Right lung (tissue), 10 donors: Measurements from ENCODE around the gene LRP10. TPM values are rescaled to one million over a fixed set of nuclear protein-coding genes. Genes with fewer than 3 reads are reported as not detected.
"Not testable (repeated sequence)": the region's sequence is repeated elsewhere in the genome, so short reads cannot be mapped to it uniquely, and the experiment has no call there.

Experiments
- DNase-seq, 2 donors: peaks; one replicate each; pipeline ENCODE4 v3.0.0-alpha.2; 2013
- long read RNA-seq, 8 donors: transcript quantifications; one replicate each; lab custom pipeline, GENCODE V29; 2026
- polyA plus RNA-seq, 5 donors: library from polyadenylated mRNA; unstranded; fragments of 120-200 nt; gene quantifications; one replicate each; pipeline versions ENCODE4 v1.2.1 to v1.2.3, GENCODE V29; 2013; ENCODE audit warnings: inconsistent platforms in 1 of 5, low replicate concordance in 1 of 5; ENCODE audit not compliant: insufficient read length in 5 of 5, insufficient read depth in 1 of 5

The LRP10 gene
- 10 to 100 TPM; 43.1 to 64.5 (median 51.0) TPM for polyA plus RNA-seq
- long read RNA-seq, donor 1, full-length matches to known transcripts = 20 of 65 reads
- long read RNA-seq, donor 1, partial matches to known transcripts = 45 of 65 reads
- long read RNA-seq, donor 1, other reads (novel, unspliced or antisense) = 0 of 65 reads
- long read RNA-seq, donor 2, full-length matches to known transcripts = 7 of 7 reads
- long read RNA-seq, donor 2, partial matches to known transcripts = 0 of 7 reads
- long read RNA-seq, donor 2, other reads (novel, unspliced or antisense) = 0 of 7 reads
- long read RNA-seq, donor 3, full-length matches to known transcripts = 6 of 32 reads
- long read RNA-seq, donor 3, partial matches to known transcripts = 26 of 32 reads
- long read RNA-seq, donor 3, other reads (novel, unspliced or antisense) = 0 of 32 reads
- long read RNA-seq, donor 4, full-length matches to known transcripts = 6 of 36 reads
- long read RNA-seq, donor 4, partial matches to known transcripts = 30 of 36 reads
- long read RNA-seq, donor 4, other reads (novel, unspliced or antisense) = 0 of 36 reads
- long read RNA-seq, donor 5, full-length matches to known transcripts = 10 of 33 reads
- long read RNA-seq, donor 5, partial matches to known transcripts = 23 of 33 reads
- long read RNA-seq, donor 5, other reads (novel, unspliced or antisense) = 0 of 33 reads
- long read RNA-seq, donor 6, full-length matches to known transcripts = 22 of 39 reads
- long read RNA-seq, donor 6, partial matches to known transcripts = 17 of 39 reads
- long read RNA-seq, donor 6, other reads (novel, unspliced or antisense) = 0 of 39 reads
- long read RNA-seq, donor 7, full-length matches to known transcripts = 12 of 19 reads
- long read RNA-seq, donor 7, partial matches to known transcripts = 7 of 19 reads
- long read RNA-seq, donor 7, other reads (novel, unspliced or antisense) = 0 of 19 reads
- long read RNA-seq, donor 8, full-length matches to known transcripts = 3 of 12 reads
- long read RNA-seq, donor 8, partial matches to known transcripts = 9 of 12 reads
- long read RNA-seq, donor 8, other reads (novel, unspliced or antisense) = 0 of 12 reads

DNA sequence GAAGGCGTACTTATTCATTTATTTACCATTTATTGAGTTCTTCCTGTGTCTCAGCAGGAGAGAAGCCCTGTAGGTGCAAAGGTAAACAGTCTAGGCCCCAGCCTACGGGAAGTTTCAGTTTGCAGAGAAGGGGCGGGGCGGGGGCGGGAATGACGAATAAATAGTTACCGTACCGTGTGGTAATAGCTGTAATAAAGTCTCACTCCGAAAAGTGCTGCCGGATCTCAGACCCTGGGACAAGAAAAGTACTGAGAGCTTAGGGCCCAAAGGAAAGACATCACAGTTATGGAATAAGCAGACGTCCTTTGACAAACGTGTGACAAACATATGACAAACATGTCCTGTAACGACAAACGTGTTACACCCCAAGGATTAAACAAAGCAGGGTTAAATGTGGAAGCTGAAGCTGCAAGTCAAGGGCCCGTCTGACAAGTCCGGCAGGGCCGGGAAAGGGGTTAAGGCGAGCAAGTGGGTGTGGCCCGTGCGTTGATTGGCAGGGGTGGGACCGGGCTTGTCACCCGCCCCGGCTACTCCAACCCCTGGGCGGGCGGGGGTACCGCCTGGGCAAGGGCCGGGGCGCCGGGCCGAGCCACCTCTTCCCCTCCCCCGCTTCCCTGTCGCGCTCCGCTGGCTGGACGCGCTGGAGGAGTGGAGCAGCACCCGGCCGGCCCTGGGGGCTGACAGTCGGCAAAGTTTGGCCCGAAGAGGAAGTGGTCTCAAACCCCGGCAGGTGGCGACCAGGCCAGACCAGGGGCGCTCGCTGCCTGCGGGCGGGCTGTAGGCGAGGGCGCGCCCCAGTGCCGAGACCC lies at the start of gene LRP10:
TSS of gene LRP10 (plus strand) at position 517 of the 809 bp plus-strand sequence. CDS start 564 bp downstream, outside the sequence.
- DNase-seq = peak; percentile 89 to 91

- DNase-seq = no peak
These were observed 49.4 kb upstream of the LRP10 start for GRCh38 chr14:22822016-22822570.

GRCh38 chr14:22822571-22823098 lies 48.9 kb upstream of the LRP10 start:
- DNase-seq = peak; percentile 89

DNA sequence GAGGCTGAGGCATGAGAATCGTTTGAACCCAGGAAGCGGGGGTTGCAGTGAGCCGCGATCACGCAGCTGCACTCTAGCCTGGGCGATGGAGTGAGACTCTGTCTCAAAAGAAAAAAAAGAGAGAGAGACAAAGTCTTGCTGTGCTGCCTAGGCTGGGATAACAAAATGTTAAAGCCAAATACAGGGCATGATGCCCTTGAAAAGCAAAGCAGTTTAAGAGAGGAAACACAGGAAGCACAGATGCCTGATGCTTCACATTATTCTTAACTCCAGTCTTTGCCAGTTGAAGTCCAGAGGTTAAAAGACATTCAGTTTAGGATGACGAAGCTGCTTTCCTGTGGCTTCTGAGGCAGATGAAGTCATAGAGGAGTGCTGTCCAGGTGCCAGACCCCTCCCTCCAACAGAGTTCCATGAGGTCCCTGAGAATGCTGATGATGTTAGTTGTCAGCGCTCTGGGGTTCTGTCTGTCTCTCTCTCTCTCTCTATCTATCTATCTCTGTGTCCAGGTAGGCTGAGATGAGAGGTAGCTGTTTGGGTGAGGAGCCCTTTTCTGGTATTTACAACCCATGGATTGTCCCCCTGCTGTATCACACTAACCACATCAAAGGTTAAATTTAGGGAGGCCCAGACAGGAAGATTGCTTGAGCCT lies 46.7 kb upstream of the LRP10 start:
- no peak for DNase-seq

- DNase-seq = not testable (repeated sequence)
These were observed 42.4 kb upstream of the LRP10 start for GRCh38 chr14:22829076-22829660.

GRCh38 chr14:22829661-22830442 lies 41.7 kb upstream of the LRP10 start, which contains the start of gene MRPL52:
Gene MRPL52 (plus strand): TSS chr14:22829887. CDS start chr14:22829913, 26 bp downstream.
- DNase-seq = peak; percentile 92 to 94

GRCh38 chr14:22830443-22831010 lies 41.0 kb upstream of the LRP10 start:
- DNase-seq = no peak

GRCh38 chr14:22835505-22835904 lies 36.0 kb upstream of the LRP10 start:
- no peak for DNase-seq

- peak in 1 of 2 donors; percentile 89 for DNase-seq
These were observed 35.0 kb upstream of the LRP10 start, which contains the start of gene MMP14 for GRCh38 chr14:22836301-22837113. Gene MMP14 (plus strand): TSS chr14:22836585. CDS start chr14:22836818, 233 bp downstream.

DNA sequence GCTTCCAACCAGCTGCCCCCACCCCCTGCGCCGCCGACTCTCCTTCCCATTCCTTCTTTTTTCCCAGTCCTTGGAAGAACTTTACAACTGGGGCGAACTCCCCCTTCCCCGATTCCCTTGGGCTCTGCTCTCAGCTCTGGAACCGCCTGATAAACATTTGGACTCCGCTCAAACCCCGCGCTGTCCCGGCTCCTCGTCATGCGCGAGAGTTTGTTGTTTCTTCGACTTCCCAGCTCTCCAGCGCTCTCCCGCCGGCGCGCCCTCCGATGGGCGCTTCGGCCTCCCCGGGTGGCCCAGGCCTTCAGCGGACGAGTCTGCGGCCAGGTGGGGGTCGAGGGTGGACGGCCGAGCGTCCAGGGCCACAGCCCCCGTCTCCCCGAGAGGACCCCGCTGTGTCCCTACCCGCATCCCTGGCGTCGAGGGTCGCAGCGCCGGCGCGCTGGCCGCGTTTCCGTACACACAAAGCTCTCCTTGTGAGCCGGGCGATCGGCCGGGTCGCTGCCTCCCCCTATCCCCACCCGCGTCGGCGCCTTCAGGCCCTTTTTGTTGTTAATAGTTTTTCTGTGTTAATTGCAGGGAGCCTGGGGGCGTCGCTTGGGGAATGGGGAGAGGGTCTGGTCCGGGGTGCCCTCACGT lies 34.3 kb upstream of the LRP10 start:
- DNase-seq = peak in 1 of 2 donors; percentile 53

GRCh38 chr14:22837750-22838538 lies 33.6 kb upstream of the LRP10 start:
- peak in 1 of 2 donors; percentile 45 for DNase-seq

DNA sequence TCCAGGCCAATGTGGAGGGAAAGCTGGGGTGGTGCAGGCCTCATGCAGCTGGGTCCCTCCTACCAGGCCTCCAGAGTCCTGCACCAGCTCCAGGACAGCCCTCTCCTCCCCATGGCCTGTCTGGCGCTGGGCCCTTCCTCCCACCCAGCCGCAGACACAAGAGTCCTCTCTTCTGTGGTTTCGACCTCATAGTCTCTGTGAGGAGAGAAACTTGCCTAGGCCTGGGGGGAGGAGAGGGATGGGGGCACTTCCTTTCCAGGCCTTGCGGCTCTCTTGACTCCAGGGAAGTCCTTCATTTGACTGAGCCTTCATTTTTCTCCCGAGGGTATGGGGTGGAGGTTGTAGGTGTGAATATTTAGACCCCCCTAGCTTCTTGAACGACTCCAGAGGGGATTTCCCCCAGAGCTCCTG lies 32.9 kb upstream of the LRP10 start:
- DNase-seq = no peak

DNA sequence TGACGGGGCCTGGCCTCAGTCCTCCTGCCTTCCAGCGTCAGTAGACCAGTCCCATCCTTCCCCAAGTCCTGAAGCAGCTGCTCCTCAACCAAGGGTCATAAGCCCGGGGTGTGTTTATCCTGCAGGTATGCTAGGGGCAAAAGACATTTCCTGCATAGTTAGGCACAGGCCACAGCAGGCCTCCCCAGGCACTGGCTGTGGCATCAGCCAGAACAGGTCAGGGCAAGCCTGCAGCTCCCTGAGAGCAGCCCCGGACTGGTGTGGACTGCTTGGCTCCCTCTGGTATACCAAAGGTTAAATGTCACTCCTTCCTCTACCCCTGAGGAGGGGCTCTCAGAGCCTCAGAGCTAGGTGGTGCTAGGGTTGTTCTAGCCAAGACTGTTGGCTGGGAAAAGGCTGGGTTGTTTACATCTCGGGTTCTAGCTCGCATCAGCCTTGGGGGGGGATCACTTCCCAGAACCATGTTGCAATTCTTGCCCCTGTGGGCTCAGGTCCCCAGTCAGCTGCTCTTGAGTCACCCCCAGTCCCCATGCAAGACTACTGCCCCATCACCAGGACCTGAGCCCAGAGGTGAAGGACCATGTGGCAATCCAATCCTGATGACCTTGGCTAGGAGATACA lies 32.3 kb upstream of the LRP10 start:
- DNase-seq = no peak

DNA sequence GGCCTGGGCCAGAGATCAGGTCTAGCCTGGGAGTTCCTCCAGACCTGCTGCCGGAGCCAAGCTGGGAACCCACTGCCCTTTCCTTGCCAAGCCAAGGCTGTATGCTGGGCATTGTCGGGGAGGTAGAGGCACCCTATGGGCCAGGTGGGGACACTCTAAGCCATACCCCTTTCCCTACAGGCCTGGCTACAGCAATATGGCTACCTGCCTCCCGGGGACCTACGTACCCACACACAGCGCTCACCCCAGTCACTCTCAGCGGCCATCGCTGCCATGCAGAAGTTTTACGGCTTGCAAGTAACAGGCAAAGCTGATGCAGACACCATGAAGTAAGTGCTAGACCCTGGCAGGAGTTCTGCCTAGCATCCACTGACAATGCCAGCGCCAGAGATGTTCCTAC lies 30.2 kb upstream of the LRP10 start:
- DNase-seq = no peak

- no peak for DNase-seq
These were observed 29.8 kb upstream of the LRP10 start for GRCh38 chr14:22841769-22842168.
